HG03175 (cell line): ENCODE measurements around the gene DDX5.
"Not testable (repeated sequence)": the region's sequence is repeated elsewhere in the genome, so short reads cannot be mapped to it uniquely, and the experiment has no call there.

Source experiments
- ATAC-seq: cut with Tn5 transposase; IDR thresholded peaks from one replicate; pipeline ENCODE4 v1.9.1; 2021; ENCODE audit warnings: mild to moderate bottlenecking, moderate library complexity; ENCODE audit not compliant: unreplicated experiment

DDX5 gene

GRCh38 chr17:64494121-64494520 lies 12.0 kb downstream of the DDX5 start:
- no peak for ATAC-seq

GRCh38 chr17:64492481-64493109 lies 13.5 kb downstream of the DDX5 start:
- ATAC-seq = no peak

GRCh38 chr17:64491994-64492393 lies 14.1 kb downstream of the DDX5 start:
- ATAC-seq = no peak

GRCh38 chr17:64491034-64491860 lies 14.8 kb downstream of the DDX5 start:
- no peak for ATAC-seq

GRCh38 chr17:64488301-64488700 lies 17.8 kb downstream of the DDX5 start:
- no peak for ATAC-seq

GRCh38 chr17:64484380-64484779 lies 21.7 kb downstream of the DDX5 start:
- no peak for ATAC-seq

GRCh38 chr17:64480951-64481350 lies 25.1 kb downstream of the DDX5 start:
- ATAC-seq = no peak

- no peak for ATAC-seq
These were observed 28.2 kb downstream of the DDX5 start for GRCh38 chr17:64477849-64478248.

GRCh38 chr17:64472564-64472963 lies 33.5 kb downstream of the DDX5 start:
- no peak for ATAC-seq

- no peak for ATAC-seq
These were observed 34.6 kb downstream of the DDX5 start for GRCh38 chr17:64471440-64471839.

- ATAC-seq = no peak
These were observed 35.5 kb downstream of the DDX5 start for GRCh38 chr17:64470625-64471024.

GRCh38 chr17:64466834-64467233 lies 39.3 kb downstream of the DDX5 start:
- ATAC-seq = not testable (repeated sequence)

- ATAC-seq = no peak
These were observed 39.9 kb downstream of the DDX5 start for GRCh38 chr17:64466019-64466735.

- ATAC-seq = no peak
These were observed 44.3 kb downstream of the DDX5 start for GRCh38 chr17:64461788-64462187.

GRCh38 chr17:64460955-64461354 lies 45.1 kb downstream of the DDX5 start:
- ATAC-seq = no peak

- ATAC-seq = not testable (repeated sequence)
These were observed 46.3 kb downstream of the DDX5 start for GRCh38 chr17:64459818-64460217.

- ATAC-seq = no peak
These were observed 46.8 kb downstream of the DDX5 start for GRCh38 chr17:64459284-64459747.

- no peak for ATAC-seq
These were observed 47.3 kb downstream of the DDX5 start for GRCh38 chr17:64458756-64459155.

- no peak for ATAC-seq
These were observed 48.9 kb downstream of the DDX5 start for GRCh38 chr17:64457156-64457555.

GRCh38 chr17:64455993-64456885 lies 49.9 kb downstream of the DDX5 start:
- peak; percentile 64 for ATAC-seq

GRCh38 chr17:64449545-64449944 lies 56.5 kb downstream of the DDX5 start:
- no peak for ATAC-seq
